Activated T-cell treated with anti-CD3 and anti-CD28 coated beads, Interleukin-2, amount 50 U/mL, for 48 hours (primary cell): ENCODE results near the gene CPNE5.

ENCODE experiments used
- DNase-seq, 2 experiments: peaks; one replicate each; pipeline ENCODE4 v3.0.0-alpha.2; 2020

The CPNE5 gene

GRCh38 chr6:36695414-36695813, 143.8 kb downstream of the CPNE5 start:
- DNase-seq: no peak

GRCh38 chr6:36694616-36695015, 144.6 kb downstream of the CPNE5 start:
- no peak for DNase-seq

DNA sequence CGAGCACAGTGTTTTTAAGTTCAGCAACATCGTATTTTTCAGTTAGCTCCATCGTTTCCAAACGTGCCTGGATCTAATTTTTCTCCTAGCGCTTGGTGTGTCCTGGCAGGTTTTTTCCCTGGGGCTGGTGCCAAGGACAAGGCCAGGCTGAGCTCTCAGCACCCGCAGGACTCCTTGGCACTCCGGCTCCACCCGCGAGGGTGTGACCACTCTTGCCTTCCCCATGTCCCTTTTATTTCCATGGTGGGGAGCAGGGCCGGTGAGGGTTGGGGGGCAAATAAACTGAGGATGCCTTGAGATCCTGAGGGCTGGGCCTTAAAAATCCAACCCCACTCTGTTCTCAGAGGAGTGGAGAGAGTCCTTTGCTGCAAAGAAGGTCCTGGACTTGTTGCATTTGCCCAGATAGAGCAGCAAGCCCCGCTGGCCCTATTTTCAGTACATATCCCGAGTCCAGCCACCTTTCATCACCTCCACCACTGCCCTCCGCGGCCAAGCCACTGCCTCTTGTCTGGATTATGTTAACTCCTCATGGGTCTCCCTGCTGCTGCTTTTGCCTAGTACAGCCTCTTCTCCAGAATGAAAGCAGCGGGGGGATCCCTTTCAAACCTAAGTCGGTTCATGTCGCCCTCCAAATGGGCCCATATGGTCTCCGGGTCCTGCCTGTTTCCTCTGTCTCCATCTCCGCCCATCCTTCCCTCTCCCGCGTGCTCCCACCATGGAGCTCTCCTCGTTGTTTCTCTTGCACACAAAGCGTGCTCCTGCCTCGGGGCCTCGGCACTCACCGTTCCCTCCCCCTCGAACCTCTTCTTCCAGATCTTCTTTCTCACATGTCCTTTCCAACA, 146.2 kb downstream of the CPNE5 start:
- no peak for DNase-seq

GRCh38 chr6:36692220-36692619, 147.0 kb downstream of the CPNE5 start:
- peak; percentile 40 to 43 for DNase-seq

GRCh38 chr6:36691612-36692011, 147.6 kb downstream of the CPNE5 start:
- DNase-seq: peak in 1 of 2 experiments; percentile 39

DNA sequence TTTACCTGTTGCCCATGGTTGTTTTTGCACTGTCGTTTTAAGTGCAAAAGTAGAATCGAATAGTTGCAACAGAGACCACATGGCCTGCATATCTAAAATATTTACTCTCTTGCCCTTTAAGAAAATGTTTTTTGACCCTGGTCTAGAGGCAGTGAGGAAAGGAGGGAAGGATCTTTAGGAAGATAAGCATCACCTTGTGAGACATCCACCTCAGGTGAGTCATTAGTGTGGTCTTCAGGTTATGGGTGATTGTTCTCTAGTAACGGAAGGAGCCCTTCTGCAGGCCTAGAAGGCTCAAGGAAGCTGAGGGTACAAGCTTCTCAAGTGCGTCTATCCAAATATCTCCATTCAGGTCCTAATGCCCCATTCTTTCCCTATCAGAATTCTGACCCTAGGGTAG, 148.2 kb downstream of the CPNE5 start:
- no peak for DNase-seq
